ENCODE measurements around the gene MIER3. TPM values are rescaled to one million over a fixed set of nuclear protein-coding genes. Genes with fewer than 3 reads are reported as not detected.

MIER3 gene, protein sequence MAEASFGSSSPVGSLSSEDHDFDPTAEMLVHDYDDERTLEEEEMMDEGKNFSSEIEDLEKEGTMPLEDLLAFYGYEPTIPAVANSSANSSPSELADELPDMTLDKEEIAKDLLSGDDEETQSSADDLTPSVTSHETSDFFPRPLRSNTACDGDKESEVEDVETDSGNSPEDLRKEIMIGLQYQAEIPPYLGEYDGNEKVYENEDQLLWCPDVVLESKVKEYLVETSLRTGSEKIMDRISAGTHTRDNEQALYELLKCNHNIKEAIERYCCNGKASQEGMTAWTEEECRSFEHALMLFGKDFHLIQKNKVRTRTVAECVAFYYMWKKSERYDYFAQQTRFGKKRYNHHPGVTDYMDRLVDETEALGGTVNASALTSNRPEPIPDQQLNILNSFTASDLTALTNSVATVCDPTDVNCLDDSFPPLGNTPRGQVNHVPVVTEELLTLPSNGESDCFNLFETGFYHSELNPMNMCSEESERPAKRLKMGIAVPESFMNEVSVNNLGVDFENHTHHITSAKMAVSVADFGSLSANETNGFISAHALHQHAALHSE
- total RNA-seq, result 10 to 100 TPM; 16.6 to 18.5 TPM
- polyA plus RNA-seq (ENCODE audit: insufficient read length in 6 of 6), result 10 to 100 TPM; 33.5 to 39.9 (median 36.7) TPM
- long read RNA-seq, donor 1, partial matches to known transcripts, result 5 of 5 reads
- long read RNA-seq, donor 1, other reads (novel, unspliced or antisense), result 0 of 5 reads
- long read RNA-seq, donor 2, result 0 reads
- long read RNA-seq, donor 3, result 0 reads
- long read RNA-seq, donor 4, result 0 reads
- long read RNA-seq, donor 5, result 0 reads
- long read RNA-seq, donor 6, result 0 reads
- long read RNA-seq, donor 7, result 0 reads
- long read RNA-seq, donor 8, result 0 reads
- long read RNA-seq, donor 9, result 0 reads
- long read RNA-seq, donor 10, result 0 reads
- long read RNA-seq, donor 11, result 0 reads
- long read RNA-seq, donor 12, result 0 reads

GRCh38 chr5:56951946-56952691, at the start of gene MIER3:
TSS of gene MIER3 (minus strand) at chr5:56952123. CDS start at chr5:56952102, 21 bp downstream.
- H3K36me3 ChIP-seq, result peaks cover 0 to 8% of the 10 kb centered on the region in 2 donors
- H3K4me3 ChIP-seq, result peak within 1 kb of the TSS; percentile 92 to 94
- ATAC-seq, result peak; percentile 95
- peaks cover 0 to 24% of the 10 kb centered on the region in 2 donors for H3K4me1 ChIP-seq
- intact Hi-C loops (cut with DNase I), result no loop called here
- no peak for TF ChIP-seq CTCF (IDR thresholded peaks at IDR 0.05)
- DNase-seq, result peak; percentile 76 to 95 (median 82)
- H3K9me3 ChIP-seq, result no peaks in the 10 kb centered on the region
- peaks cover 13 to 19% of the 10 kb centered on the region in 2 donors for H3K27me3 ChIP-seq
- H3K27ac ChIP-seq, result peak within 1 kb of the TSS; percentile 67 to 81

DNA sequence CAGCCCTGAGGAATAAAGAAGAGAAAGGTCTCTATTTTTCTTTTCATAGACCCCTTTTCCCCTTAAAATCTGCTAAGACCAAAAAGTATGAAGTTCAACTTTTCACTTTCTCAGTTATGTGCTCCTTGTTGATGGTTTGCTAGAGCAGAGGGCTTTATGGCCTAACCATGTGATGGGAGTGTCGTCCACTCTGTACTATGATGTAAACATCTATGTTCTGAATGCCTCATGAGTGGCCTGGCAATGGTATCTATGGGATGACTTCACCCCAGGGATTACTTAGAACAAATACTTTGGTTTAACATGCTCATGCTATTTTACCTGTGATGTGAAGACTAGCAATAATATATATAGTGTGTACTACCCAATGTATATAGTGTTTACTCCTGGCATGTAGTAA, 43.7 kb upstream of the MIER3 start:
- H3K27me3 ChIP-seq, result no peaks in the 10 kb centered on the region
- H3K4me1 ChIP-seq, result no peaks in the 10 kb centered on the region
- TF ChIP-seq CTCF (IDR thresholded peaks at IDR 0.05), result no peak
- H3K36me3 ChIP-seq, result no peaks in the 10 kb centered on the region
- H3K4me3 ChIP-seq, result no peak overlapping the region
- DNase-seq, result no peak
- no peak overlapping the region for H3K27ac ChIP-seq
- ATAC-seq, result no peak
- intact Hi-C loops (cut with DNase I), result no loop called here
- H3K9me3 ChIP-seq, result no peaks in the 10 kb centered on the region

DNA sequence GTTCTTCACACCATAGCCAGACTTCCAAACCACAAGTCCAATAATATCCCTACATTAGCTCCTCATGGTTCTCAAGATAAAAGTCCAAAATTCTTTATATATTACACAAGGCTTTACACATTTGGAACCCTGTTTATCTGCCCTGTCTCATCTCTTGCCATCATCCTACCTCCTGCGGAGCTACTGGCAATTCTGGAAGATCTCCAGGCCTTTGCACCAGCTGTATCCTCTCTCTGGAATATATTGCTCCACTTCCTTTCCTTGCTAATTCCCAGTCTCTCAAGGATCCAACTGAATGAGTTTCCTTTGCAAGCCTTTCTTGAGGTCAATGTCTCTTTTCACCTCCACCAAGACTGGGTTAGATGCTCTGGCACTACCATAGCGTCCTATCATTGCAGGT, 41.3 kb upstream of the MIER3 start:
- no peak overlapping the region for H3K27ac ChIP-seq
- no peak for TF ChIP-seq CTCF (IDR thresholded peaks at IDR 0.05)
- intact Hi-C loops (cut with DNase I), result no loop called here
- ATAC-seq (no peak), DNase-seq (no peak)
- H3K4me3 ChIP-seq, result no peak overlapping the region
- H3K9me3 ChIP-seq, result no peaks in the 10 kb centered on the region
- H3K4me1 ChIP-seq, result no peaks in the 10 kb centered on the region
- H3K27me3 ChIP-seq, result no peaks in the 10 kb centered on the region
- no peaks in the 10 kb centered on the region for H3K36me3 ChIP-seq

GRCh38 chr5:56989676-56990075, 37.8 kb upstream of the MIER3 start:
- H3K27ac ChIP-seq, result no peak overlapping the region
- H3K9me3 ChIP-seq, result no peaks in the 10 kb centered on the region
- H3K36me3 ChIP-seq, result no peaks in the 10 kb centered on the region
- no peak for DNase-seq
- TF ChIP-seq CTCF (IDR thresholded peaks at IDR 0.05), result no peak
- H3K27me3 ChIP-seq, result no peaks in the 10 kb centered on the region
- intact Hi-C loops (cut with DNase I), result no loop called here
- H3K4me1 ChIP-seq, result no peaks in the 10 kb centered on the region
- ATAC-seq, result no peak
- H3K4me3 ChIP-seq, result no peak overlapping the region

Data from left lung (tissue), 14 donors.